Fibroblast of skin of left biceps (primary cell): ENCODE measurements around the gene ANKRD44.

Experiments used
- DNase-seq, 2 experiments: peaks; one replicate each; pipeline ENCODE4 v3.0.0-alpha.2; 2013; ENCODE audit warnings: low read depth in 2 of 2

The ANKRD44 gene

DNA sequence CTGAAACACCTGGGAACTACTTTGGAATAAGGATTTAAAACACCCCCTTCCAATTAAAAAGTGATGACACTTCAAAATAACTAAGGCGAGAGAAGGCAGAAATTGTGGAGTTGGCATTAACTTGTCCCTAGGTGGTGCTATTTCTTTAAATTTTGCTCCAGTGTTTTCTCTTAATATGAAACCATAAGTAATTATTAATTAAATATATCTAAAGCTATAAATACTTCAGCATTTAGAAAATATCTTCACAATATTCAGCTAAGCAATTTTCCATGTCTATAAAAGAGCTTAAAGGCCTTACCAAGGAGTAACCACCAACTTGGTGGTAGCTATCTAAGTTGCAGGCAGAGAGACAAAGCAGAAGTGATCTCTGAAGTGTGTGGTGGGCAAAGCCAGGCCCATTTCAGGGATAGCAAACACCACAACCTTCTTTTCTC lies 197.3 kb downstream of the ANKRD44 start:
- no peak for DNase-seq

DNA sequence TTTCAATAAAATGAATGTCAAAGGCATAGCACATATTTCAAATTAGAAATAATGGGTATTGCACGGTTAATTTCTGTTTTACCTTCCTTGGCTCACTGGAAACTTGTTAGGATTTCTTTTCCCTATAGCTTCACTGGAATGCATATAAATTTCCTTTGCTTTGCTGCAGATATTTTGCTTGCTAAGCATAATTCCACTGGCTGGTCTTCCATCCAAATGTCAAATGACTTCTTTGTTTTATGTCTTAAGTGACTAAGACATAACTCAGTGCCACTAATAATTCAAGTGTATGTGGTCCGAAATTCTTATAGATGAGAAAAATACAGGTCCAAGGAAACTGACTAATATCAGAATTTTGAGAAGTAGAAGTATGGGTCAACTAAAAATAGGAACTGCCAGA lies 201.3 kb downstream of the ANKRD44 start:
- no peak for DNase-seq

DNA sequence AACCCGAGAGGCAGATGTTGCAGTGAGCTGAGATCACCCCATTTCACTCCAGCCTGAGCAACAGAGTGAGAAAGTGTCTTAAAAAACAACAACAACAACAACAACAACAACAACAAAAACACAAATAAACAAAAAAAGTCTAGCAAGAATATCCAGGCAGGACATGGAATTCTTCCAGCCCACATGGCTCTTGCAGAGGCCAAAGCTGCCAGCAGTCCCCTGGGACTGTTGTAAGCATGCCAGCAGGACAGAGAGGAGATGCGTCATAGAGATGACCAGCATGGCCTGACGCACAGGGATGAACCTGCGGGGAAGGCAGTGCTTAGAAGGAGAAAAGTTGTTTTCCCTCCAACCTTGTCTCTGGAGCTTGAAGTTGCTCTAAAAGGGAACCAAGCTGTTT lies 201.8 kb downstream of the ANKRD44 start:
- DNase-seq = no peak

DNA sequence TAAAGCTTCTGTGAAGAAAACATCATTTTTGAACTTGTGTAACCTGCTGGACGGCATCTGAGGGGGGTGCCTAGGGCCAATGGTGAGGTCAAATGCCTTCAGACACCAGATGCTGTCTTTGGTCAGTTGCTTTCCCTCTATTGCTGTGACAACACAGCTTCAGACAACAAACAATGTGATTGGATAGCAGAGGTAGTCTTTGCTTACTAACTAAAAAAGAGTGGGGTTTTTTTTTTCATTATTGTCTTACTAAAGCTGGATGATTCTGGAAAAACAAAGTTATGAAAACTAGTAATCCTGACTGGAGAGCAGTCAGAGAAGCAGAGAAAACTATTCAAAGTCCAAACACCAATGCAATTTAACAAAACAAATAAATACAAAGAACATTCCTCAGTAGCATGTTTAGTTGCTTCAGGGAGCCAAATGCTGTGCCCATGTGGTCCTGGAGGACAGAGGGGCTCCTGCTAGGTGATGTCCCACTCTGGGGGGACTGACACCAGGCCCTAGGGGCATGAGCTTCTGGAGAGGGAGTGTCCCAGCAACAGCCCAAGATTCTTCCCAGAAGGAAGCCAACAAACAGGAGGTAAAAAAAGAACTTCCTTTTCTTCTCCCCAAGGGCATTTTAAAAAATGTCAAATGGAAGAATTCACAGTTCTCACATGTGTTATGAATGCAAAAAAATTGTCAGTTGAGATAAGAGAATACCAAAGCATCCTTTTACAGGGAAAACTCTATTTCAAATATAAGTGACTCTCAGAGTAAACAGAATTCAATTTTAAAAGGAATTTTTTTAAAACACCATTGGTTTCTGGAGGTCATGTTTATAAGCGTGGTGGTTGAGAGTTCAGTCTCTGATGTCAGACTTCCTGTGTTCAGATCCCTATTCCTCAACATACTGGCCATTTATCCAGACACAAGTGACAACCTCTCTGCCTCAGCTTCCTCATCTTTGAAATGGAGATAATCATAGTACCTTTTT lies 203.0 kb downstream of the ANKRD44 start:
- DNase-seq = no peak

DNA sequence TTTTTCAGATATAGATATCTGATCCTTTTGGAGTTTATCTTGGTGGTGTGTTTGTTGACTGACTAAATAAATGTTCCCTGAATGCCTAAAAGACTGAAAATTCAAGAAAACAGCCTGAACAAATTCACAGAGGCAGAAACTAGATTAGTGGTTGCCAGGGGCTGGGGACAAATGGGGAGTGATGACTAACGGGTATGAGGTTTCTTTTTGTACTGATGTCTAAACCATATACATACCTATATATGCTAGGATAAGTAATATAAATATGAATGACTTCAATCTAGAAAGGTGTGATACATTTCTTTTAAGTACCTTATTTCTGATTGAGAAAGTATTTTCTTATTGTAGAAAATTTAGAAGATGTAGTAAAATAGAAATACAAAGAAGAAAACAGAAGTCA lies 207.2 kb downstream of the ANKRD44 start:
- no peak for DNase-seq

- DNase-seq = no peak
These were observed 208.3 kb downstream of the ANKRD44 start for GRCh38 chr2:197102231-197102630.

GRCh38 chr2:197101519-197101918 lies 209.1 kb downstream of the ANKRD44 start:
- no peak for DNase-seq

DNA sequence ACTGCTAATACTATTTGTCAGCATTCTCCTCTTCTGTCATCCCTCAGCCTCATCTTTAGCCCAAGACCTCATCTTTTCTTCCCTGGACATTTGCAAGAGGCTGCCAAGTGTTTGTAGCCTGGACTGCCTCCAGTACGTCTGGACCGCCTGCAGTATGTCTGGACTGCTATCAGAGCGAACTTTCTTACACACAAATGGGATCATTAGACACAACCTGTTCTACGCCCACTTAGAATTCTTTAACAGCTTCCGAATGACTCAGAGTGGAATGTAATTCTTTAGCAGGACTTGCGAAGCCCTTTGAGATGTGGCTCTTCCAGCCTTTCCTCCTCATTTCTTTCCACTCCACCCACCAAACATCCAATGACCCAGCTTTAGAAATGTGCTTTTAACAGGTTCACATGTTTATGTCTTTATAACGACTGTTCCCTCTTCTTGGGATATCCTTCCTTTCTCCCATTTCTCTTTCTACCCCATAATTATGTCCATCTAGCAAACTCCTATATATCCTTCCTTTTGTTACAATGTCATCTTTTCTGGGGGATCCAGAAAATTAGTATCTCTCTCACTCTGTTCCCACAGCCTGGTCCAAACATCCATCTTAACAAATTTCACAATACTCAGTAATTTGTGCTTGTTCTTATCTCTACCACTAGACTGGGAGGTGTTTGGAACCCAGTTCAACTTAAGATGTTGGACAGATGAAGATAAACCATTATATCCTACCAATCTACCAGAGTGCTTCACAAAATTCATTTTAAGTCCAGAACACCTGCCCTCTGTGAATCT lies 212.8 kb downstream of the ANKRD44 start:
- DNase-seq = peak; percentile 38 to 47

GRCh38 chr2:197096649-197097048 lies 213.9 kb downstream of the ANKRD44 start:
- DNase-seq = no peak

DNA sequence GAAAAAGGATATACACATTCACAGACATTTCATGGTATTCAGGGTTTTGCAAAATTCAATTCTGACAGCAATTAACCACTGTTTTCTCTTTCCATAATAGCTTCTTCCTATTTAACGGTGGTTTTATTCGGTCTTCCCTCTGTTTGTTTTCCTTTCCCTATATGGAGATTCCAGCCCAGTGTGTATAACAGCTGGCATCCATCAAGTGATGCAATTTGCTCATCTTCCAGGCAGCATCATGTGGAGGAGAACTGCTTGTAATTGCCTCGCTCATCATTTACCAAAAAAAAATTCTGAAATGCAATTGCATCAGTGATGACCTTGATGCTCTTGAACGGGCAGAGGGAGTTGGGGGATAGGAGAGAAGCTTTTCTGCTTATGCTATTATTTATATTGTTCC lies 218.1 kb downstream of the ANKRD44 start:
- peak; percentile 66 to 69 for DNase-seq

GRCh38 chr2:197090742-197091367 lies 219.7 kb downstream of the ANKRD44 start:
- DNase-seq = no peak

GRCh38 chr2:197089655-197090054 lies 220.9 kb downstream of the ANKRD44 start:
- DNase-seq = no peak

DNA sequence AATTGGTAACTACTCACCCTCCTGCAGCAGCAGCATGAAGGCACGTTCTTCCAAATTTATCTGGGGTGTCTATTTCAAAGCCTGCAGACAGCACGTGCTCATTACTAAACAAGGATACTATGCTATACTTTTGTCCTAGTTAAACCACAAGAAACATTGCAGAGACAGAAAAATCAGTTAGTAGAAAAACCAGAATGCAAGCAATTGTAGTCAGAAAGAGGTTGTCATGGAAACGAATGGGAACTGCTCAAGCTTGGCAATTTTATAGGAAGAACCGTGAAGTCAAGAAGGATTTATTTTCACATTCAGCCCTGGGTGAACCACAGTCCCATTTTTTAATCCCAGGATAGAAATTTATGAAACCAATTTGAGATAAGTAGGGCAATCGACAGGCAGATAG lies 221.9 kb downstream of the ANKRD44 start:
- no peak for DNase-seq

- DNase-seq = no peak
These were observed 224.1 kb downstream of the ANKRD44 start for GRCh38 chr2:197086500-197086899.

DNA sequence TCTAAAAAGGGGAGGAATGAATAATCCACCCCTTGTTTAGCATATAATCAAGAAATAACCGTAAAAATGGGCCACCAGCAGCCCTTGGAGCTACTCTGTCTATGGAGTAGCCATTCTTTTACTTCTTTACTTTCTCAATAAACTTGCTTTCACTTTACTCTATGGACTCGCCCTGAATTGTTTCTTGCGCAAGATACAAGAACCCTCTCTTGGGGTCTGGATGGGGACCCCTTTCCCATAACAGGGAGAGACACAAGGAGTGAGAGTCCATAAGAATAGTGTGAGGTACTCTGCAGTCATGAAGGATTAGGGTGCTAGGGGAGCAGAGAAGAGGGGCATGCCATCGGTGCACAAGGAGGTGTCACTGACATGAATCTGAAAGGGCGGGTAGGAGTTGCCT lies 224.9 kb downstream of the ANKRD44 start:
- DNase-seq = no peak

GRCh38 chr2:197081294-197081693 lies 229.3 kb downstream of the ANKRD44 start:
- DNase-seq = no peak

DNA sequence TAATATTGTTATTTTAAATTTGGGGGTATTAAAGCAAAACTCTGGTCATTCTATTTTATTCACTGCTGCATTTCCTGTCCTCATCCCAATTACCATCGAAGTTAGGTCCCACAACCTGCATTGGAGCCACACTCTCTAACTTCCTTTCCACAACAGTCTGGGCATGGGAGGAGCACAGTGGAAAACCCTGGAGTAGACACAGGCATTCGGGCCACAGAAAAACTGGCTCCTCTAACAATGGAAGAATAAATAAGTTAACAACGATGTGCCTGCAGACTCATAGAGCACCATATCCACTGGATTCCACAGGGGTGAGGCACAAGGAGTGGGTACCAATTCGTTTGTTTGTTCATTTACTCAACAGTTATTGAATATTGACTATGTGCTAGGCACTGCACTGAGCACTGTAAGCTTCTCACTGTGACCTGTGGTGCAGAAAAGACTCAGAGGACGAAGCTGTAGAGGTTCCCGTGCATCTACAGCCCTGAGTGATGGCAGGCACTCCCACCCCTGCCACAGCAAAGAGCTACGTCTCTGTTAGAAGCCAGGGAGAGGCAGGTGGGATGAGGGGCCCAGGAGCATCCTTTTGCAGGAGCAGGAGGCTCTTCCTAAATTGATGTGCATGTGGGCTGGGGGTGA lies 229.9 kb downstream of the ANKRD44 start:
- DNase-seq = no peak

- DNase-seq = no peak
These were observed 230.6 kb downstream of the ANKRD44 start for GRCh38 chr2:197079832-197080555.

- no peak for DNase-seq
These were observed 231.2 kb downstream of the ANKRD44 start for GRCh38 chr2:197079414-197079813.

- no peak for DNase-seq
These were observed 232.0 kb downstream of the ANKRD44 start for GRCh38 chr2:197078535-197078934.

DNA sequence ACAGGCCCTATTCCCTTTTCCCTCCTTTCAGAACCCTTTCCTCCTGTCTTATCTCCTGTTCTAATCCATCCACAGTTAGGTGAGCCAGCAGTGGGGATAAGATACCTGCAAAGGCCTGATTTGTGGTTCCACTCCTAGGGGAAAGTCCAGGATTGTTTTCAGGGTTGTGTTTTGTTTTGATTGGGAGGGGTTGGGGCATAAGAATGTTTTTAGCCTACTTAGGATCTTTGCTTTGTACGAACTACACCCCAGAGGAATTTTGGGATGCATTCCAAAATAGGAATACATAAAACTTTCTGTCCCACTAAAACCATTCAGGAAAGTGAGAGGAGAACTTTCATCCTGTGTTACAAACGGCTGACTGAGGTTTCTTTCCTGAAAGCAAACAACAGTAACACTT lies 233.2 kb downstream of the ANKRD44 start:
- DNase-seq = no peak
